T-helper 2 cell (primary cell): Measurements from ENCODE around the gene CCSER1.
"Not testable (repeated sequence)": the region's sequence is repeated elsewhere in the genome, so short reads cannot be mapped to it uniquely, and the experiment has no call there.

Experiments
- DNase-seq, 5 experiments: peaks; one replicate each; pipeline versions ENCODE4 v3.0.0 to v3.0.0-alpha.2; 2012 to 2022

Gene CCSER1

GRCh38 chr4:90445380-90445779 lies 318.2 kb downstream of the CCSER1 start:
- DNase-seq, result no peak

- no peak for DNase-seq
Observed at GRCh38 chr4:90449626-90450025, 322.4 kb downstream of the CCSER1 start.

GRCh38 chr4:90456891-90457290 lies 329.7 kb downstream of the CCSER1 start:
- no peak for DNase-seq

GRCh38 chr4:90457817-90458216 lies 330.6 kb downstream of the CCSER1 start:
- no peak for DNase-seq

- DNase-seq, result no peak
Observed at GRCh38 chr4:90458576-90458975, 331.4 kb downstream of the CCSER1 start.

- no peak for DNase-seq
Observed at GRCh38 chr4:90474484-90474883, 347.3 kb downstream of the CCSER1 start.

- DNase-seq, result no peak
Observed at GRCh38 chr4:90476019-90476418, 348.8 kb downstream of the CCSER1 start.

- no peak for DNase-seq
Observed at GRCh38 chr4:90476586-90476985, 349.4 kb downstream of the CCSER1 start.

- not testable (repeated sequence) for DNase-seq
Observed at GRCh38 chr4:90484894-90485293, 357.7 kb downstream of the CCSER1 start.

GRCh38 chr4:90486346-90486745 lies 359.2 kb downstream of the CCSER1 start:
- peak in 1 of 5 experiments; percentile 1 for DNase-seq

GRCh38 chr4:90495211-90495610 lies 368.0 kb downstream of the CCSER1 start:
- DNase-seq, result no peak

- DNase-seq, result no peak
Observed at GRCh38 chr4:90495936-90496335, 368.7 kb downstream of the CCSER1 start.

- no peak for DNase-seq
Observed at GRCh38 chr4:90498175-90498574, 371.0 kb downstream of the CCSER1 start.

- DNase-seq, result no peak
Observed at GRCh38 chr4:90503677-90504076, 376.5 kb downstream of the CCSER1 start.

- DNase-seq, result no peak
Observed at GRCh38 chr4:90515191-90515590, 388.0 kb downstream of the CCSER1 start.

- no peak for DNase-seq
Observed at GRCh38 chr4:90528551-90528950, 401.4 kb downstream of the CCSER1 start.

- no peak for DNase-seq
Observed at GRCh38 chr4:90536408-90536807, 409.2 kb downstream of the CCSER1 start.

GRCh38 chr4:90537491-90537890 lies 410.3 kb downstream of the CCSER1 start:
- DNase-seq, result no peak

GRCh38 chr4:90540536-90540935 lies 413.3 kb downstream of the CCSER1 start:
- DNase-seq, result no peak

- DNase-seq, result no peak
Observed at GRCh38 chr4:90542216-90542615, 415.0 kb downstream of the CCSER1 start.

GRCh38 chr4:90543419-90544170 lies 416.4 kb downstream of the CCSER1 start:
- DNase-seq, result no peak

- DNase-seq, result no peak
Observed at GRCh38 chr4:90544532-90545045, 417.4 kb downstream of the CCSER1 start.

- DNase-seq, result no peak
Observed at GRCh38 chr4:90545380-90545779, 418.2 kb downstream of the CCSER1 start.

- peak in 1 of 5 experiments; percentile 14 for DNase-seq
Observed at GRCh38 chr4:90546114-90546513, 418.9 kb downstream of the CCSER1 start.

GRCh38 chr4:90570615-90571014 lies 443.4 kb downstream of the CCSER1 start:
- no peak for DNase-seq
